Fibroblast of lung (primary cell): ENCODE results near the gene PRKAR1B. TPM values are rescaled to one million over a fixed set of nuclear protein-coding genes. Genes with fewer than 3 reads are reported as not detected.

Experiments used
- DNase-seq, 2 donors: peaks; one replicate each; pipeline versions ENCODE4 v3.0.0 to v3.0.0-alpha.2; 2010; ENCODE audit warnings: low read depth in 2 of 2
- H2AFZ ChIP-seq: 2 replicates; pipeline ENCODE4 v1.5.1; 2012; ENCODE audit warnings: low read length, control low read depth, inconsistent platforms
- H3K27ac ChIP-seq: 2 replicates; pipeline ENCODE4 v1.5.1; 2011; ENCODE audit warnings: low read length, control low read depth; ENCODE audit not compliant: insufficient read depth
- H3K27me3 ChIP-seq: 2 replicates; pipeline ENCODE4 v1.5.1; 2011; ENCODE audit warnings: mild to moderate bottlenecking, low read length; ENCODE audit not compliant: control insufficient read depth, insufficient read depth
- H3K36me3 ChIP-seq: 2 replicates; pipeline ENCODE4 v1.5.1; 2011; ENCODE audit warnings: low read length; ENCODE audit not compliant: control insufficient read depth, insufficient read depth
- H3K4me1 ChIP-seq: 2 replicates; pipeline ENCODE4 v1.5.1; 2011; ENCODE audit warnings: low read length; ENCODE audit not compliant: control insufficient read depth, insufficient read depth; ENCODE audit errors: extremely low read depth
- H3K4me2 ChIP-seq: 2 replicates; pipeline ENCODE4 v1.5.1; 2011; ENCODE audit warnings: low read length, control low read depth; ENCODE audit not compliant: insufficient read depth; ENCODE audit errors: extremely low read depth
- H3K4me3 ChIP-seq, 4 experiments: fragments of 200-600 bp in 1 of 4; sonication (generic) in 1 of 4; replicated peaks in 1 of 4; 2 replicates each; pipeline ENCODE4 v1.5.1; 2011 to 2016; ENCODE audit warnings: low read length in 4 of 4, low read depth in 3 of 4, mild to moderate bottlenecking in 3 of 4, control low read depth in 2 of 4, inconsistent platforms in 1 of 4, mixed read lengths in 1 of 4; ENCODE audit not compliant: insufficient read depth in 1 of 4; ENCODE audit errors: control extremely low read depth in 1 of 4
- H3K79me2 ChIP-seq: 2 replicates; pipeline ENCODE4 v1.5.1; 2012; ENCODE audit warnings: mild to moderate bottlenecking, low read length, inconsistent platforms; ENCODE audit not compliant: control insufficient read depth, insufficient read depth
- H3K9ac ChIP-seq: 2 replicates; pipeline ENCODE4 v1.5.1; 2011; ENCODE audit warnings: mild to moderate bottlenecking, low read length, control low read depth; ENCODE audit not compliant: insufficient read depth
- H3K9me3 ChIP-seq: 2 replicates; pipeline ENCODE4 v1.5.1; 2012; ENCODE audit warnings: low read depth, low read length; ENCODE audit not compliant: control insufficient read depth, insufficient read depth
- H4K20me1 ChIP-seq: 2 replicates; pipeline ENCODE4 v1.5.1; 2011; ENCODE audit warnings: low read length; ENCODE audit not compliant: control insufficient read depth, insufficient read depth; ENCODE audit errors: extremely low read depth
- CTCF ChIP-seq, 2 donors: IDR thresholded peaks in 1 of 2; conservative IDR thresholded peaks in 1 of 2; 1 replicate in 1 of 2; 2 replicates in 1 of 2; pipeline ENCODE4 v1.5.1; 2011 to 2012; ENCODE audit warnings: low read length in 2 of 2, control low read depth in 1 of 2, inconsistent platforms in 1 of 2, low read depth in 1 of 2, mild to moderate bottlenecking in 1 of 2
- EZH2 ChIP-seq: IDR thresholded peaks from 2 replicates; pipeline ENCODE4 v1.5.1; 2012; ENCODE audit warnings: low read length, control low read depth, mild to moderate bottlenecking; ENCODE audit errors: missing control alignments
- polyA plus RNA-seq, 2 donors: library from polyadenylated mRNA; depleted of rRNA in 1 of 2; stranded (reverse) in 1 of 2; unstranded in 1 of 2; fragments of >200 nt; gene quantifications; 2 replicates each; pipeline ENCODE4 v1.2.1, GENCODE V29; 2011 to 2012; ENCODE audit warnings: missing spikeins in 1 of 2
- total RNA-seq: library from RNA; depleted of rRNA; stranded (reverse); fragments of >200 nt; gene quantifications from 2 replicates; pipeline ENCODE4 v1.2.1, GENCODE V29; 2014

PRKAR1B gene
- total and polyA plus RNA-seq, 2 donors (not counting 1 experiment from before 2014, with no cell fraction given) = 12.7 to 14.5 TPM

GRCh38 chr7:698515-699475 is 28.3 kb downstream of the PRKAR1B start:
- Histone ChIP-seq H3K4me3 (no peak overlapping the region), H2AFZ (no peak overlapping the region), H3K4me1 (no peaks in the 10 kb centered on the region), H4K20me1 (no peaks in the 10 kb centered on the region), H3K9ac (no peak overlapping the region), H3K4me2 (no peak overlapping the region), H3K27ac (no peak overlapping the region), H3K27me3 (no peaks in the 10 kb centered on the region), H3K36me3 (no peaks in the 10 kb centered on the region), H3K9me3 (no peaks in the 10 kb centered on the region), H3K79me2 (no peaks in the 10 kb centered on the region)
- no peak for DNase-seq
- no peak for TF ChIP-seq CTCF (conservative IDR thresholded peaks at IDR 0.05 in 1 of 2, IDR thresholded peaks at IDR 0.05 in 1 of 2; ENCODE audit: low read depth in 1 of 2, low read length in 2 of 2)
- TF ChIP-seq EZH2 = no peak

GRCh38 chr7:696812-697551 is 30.1 kb downstream of the PRKAR1B start:
- DNase-seq = no peak
- H3K79me2 ChIP-seq = no peaks in the 10 kb centered on the region
- no peak overlapping the region for H3K9ac ChIP-seq
- H3K9me3 ChIP-seq = no peaks in the 10 kb centered on the region
- H3K4me1 ChIP-seq = no peaks in the 10 kb centered on the region
- TF ChIP-seq CTCF (conservative IDR thresholded peaks at IDR 0.05 in 1 of 2, IDR thresholded peaks at IDR 0.05 in 1 of 2; ENCODE audit: low read depth in 1 of 2, low read length in 2 of 2) (no peak), EZH2 (no peak)
- no peak overlapping the region for H3K4me3 ChIP-seq
- H3K36me3 ChIP-seq = no peaks in the 10 kb centered on the region
- no peaks in the 10 kb centered on the region for H3K27me3 ChIP-seq
- no peaks in the 10 kb centered on the region for H4K20me1 ChIP-seq
- H2AFZ ChIP-seq = no peak overlapping the region
- no peak overlapping the region for H3K4me2 ChIP-seq
- no peak overlapping the region for H3K27ac ChIP-seq

- Histone ChIP-seq H3K9me3 (no peaks in the 10 kb centered on the region), H2AFZ (no peak overlapping the region), H3K27ac (no peak overlapping the region)
Measured at GRCh38 chr7:696426-696811, 30.7 kb downstream of the PRKAR1B start.

More at GRCh38 chr7:696426-696811, 30.7 kb downstream of the PRKAR1B start:
- H3K9ac ChIP-seq = no peak overlapping the region
- H3K36me3 ChIP-seq = no peaks in the 10 kb centered on the region
- H3K27me3 ChIP-seq = no peaks in the 10 kb centered on the region
- no peak for TF ChIP-seq EZH2
- no peak for TF ChIP-seq CTCF (conservative IDR thresholded peaks at IDR 0.05 in 1 of 2, IDR thresholded peaks at IDR 0.05 in 1 of 2; ENCODE audit: low read depth in 1 of 2, low read length in 2 of 2)
- no peak for DNase-seq
- H3K4me3 ChIP-seq = no peak overlapping the region
- no peaks in the 10 kb centered on the region for H4K20me1 ChIP-seq
- no peaks in the 10 kb centered on the region for H3K4me1 ChIP-seq
- no peak overlapping the region for H3K4me2 ChIP-seq
- H3K79me2 ChIP-seq = no peaks in the 10 kb centered on the region
